Amygdala (tissue), 56 donors: Measurements from ENCODE around the gene STEAP2.

Source experiments
- DNase-seq, 56 donors: peaks; one replicate each; lab custom pipeline; 2025; lab: John Stamatoyannopoulos, UW

The STEAP2 gene

DNA sequence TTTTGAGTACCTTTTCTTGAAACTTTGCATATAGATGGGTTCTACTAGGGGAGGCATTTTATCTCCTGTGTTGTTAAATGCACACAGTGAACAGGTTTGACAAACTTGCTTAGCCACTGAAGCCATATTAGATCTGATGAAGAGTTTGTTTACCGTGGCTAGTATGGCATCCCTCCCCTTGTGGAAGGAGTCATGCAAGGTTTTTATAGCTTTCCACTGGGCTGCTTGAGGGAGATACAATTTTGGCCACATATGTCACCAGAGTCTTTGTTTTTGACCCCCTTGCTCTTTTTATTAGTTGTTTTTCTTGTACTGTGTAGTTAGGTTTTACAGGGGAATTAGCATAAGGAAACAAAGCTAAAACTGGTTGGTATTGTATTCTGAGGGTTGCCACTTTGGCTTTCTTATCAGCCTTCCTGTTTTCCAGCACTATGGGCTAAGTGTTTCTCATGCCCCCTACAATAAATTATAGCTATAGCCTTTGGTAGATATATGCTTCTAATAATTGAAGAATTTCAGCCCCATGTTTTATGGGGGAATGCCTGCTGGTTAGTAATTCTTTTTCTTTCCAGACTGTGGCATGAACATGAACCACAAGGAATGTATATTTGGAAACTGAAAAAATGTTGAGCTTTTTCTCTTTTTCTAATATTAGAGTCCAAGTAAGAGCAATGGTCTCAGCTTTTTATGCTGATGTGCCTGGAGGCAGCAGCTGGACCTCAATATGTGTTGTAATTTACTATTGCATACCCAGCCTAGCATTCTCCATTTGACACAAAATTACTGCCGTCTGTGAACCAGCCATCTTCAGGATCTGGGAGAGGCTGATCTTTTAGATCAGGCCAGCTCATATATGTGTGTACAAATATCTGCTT, 18.4 kb upstream of the STEAP2 start:
- DNase-seq: no peak

DNA sequence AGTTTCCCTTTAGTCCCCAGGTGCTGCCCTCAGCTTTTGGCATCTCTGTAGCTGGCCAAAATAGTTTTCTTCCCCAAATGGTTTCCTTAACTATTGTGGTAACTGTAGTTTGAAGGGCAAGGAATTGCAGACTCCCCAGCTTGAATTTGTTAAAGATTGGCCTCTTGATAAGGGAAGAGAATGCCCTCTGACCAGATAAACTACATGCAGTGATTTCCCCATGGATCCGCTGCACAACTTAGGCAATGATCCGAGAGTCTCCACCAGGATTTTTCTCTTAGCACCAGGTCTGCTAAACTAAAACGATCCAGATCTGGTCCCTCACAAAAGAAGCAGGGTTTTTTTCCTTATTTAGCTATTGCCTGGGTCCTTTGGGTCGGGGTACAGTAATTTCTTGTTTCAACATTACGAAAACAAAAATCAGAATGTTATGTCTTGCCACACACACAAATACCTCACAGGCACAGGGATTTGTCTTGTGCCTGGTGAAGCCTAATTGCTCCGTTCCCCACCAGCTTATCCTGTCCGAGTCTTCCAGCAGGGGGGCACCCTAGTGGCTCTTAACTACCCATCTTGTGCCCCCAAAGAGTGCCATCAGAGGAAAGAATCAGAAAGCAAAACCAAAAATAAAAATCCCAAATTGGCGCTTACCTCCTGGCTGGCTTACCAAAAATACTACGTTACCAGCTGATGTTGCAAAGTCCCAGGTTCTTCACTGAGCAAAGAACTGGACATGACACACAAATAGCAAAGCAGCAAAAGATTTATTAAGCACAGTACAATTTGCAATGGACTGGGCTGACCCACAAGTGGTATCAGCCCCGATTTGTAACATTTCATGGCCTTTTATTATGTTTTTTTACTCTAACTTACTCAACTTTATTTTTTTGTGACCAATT, 16.4 kb upstream of the STEAP2 start:
- DNase-seq: no peak

DNA sequence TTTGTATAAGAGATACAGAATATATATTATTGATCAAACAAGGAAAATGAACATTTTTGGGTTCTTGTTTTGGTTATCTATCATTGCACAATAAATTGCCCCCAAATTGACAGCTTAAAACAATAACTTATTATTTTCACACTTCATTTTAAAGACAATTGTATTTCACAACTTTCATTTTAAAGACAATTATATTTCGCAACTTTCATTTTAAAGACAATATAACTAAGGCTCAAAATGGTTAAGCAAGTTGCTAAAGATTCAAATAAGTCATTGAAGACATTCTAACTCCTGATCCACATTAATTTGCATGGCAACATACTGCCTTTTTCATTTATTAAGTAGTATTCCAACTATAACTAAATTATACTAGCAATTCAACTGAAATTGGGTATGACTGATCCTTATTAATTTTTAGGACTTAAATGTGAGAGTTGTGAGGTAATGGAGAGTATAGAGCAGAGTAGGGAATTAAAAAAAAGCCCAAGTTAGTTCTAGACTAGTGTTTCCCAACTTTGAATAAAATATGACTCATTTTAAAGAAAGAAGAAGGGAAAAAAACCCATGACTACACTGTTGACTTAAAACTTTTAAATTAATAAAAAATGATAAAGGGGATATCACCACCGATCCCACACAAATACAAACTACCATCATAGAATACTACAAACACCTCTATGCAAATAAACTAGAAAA, 9.9 kb upstream of the STEAP2 start:
- no peak for DNase-seq

DNA sequence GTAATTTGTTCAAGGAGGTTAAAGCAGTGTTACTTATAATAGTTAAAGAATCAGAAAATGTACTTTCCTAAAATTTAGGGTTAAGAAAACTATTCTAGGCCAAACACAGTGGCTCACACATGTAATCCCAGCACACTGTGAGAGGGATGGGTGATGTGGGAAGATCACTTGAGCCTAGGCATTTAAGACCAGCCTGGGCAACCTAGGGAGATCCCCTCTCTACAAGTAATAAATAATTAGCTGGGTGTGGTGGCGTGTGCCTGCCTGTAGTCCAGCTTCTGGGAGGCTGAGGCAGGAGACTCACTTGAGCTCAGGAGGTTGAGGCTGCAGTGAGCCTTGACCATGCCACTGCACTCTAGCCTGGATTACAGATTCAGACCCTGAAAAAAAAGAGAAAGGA, 3.6 kb upstream of the STEAP2 start:
- no peak for DNase-seq

DNA sequence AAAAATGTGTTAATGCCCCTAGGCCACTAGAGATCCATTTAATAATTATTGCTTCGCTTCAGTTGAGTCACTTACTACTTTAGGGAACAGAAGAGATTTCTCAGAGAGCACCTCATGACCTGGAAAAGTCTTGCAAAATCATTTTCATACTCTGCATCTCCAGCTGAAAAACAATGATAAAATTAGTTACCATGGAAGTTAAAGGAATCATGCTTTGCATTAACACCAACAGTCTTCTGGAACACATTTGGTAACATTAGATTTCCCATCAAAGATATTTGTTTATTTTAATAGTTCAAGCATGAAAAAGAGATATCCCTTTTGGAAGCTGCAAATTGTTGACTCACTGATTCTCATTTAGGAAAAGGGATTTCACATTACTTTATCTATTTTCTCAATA, 1.8 kb upstream of the STEAP2 start:
- DNase-seq: no peak

DNA sequence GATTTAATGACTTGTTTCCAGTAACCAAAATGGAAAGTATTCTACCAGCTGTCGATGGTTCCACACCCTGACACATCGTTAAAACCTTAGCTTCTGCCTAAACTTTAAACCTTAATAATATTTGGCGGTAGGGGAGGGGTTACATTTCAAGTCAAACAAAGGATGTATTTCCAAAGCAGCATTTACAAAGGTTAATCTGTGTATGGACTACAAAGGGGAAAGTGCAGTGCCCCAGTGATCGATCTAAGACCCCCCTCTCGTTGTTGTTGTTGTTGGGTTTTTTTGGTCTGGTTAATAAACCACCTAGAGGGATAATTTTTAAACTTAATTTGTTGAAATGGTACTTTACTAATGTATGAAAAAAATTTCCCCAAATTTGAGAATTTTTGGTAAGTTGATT, 1.1 kb upstream of the STEAP2 start:
- DNase-seq: no peak

DNA sequence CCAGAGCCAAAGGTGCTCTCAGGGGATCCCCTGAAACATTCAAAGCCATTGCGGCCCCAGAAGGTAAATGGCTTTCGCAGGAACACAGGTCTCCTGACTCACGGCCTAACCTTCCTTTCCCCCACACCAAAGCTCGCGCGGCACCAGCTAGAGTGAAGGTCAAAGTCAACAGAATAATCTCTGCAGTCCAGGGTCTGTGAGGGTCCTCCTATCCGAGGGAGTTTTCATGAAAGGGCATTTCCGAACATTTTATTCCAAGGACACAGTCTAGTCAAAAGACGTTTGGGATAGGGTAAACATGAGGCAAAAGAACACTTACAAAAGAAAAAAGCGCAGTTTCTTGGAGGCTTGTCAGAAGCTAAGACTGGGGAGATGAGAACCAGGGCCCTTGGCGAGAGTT, 559 bp upstream of the STEAP2 start:
- DNase-seq: peak in 4 of 56 donors; percentile 4 to 36 (median 7)

DNA sequence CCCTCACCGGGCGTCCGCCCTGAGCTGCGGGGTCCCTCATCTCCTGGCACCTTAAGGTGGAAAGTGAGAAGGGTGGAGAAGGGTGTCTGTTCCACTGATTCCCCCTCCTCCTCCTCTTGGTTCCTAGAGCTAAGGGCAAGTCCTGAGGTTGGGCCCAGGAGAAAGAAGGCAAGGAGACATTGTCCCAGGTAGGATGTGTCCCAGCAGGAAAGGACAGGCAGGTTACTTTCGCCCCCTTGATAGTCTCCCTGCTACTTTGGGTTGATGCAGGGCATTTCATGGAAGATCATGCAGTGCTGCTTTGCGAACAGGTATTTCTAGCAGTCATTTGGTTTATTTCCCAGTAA, 582 bp downstream of the STEAP2 start:
- peak in 6 of 56 donors; percentile 25 to 63 (median 46) for DNase-seq

DNA sequence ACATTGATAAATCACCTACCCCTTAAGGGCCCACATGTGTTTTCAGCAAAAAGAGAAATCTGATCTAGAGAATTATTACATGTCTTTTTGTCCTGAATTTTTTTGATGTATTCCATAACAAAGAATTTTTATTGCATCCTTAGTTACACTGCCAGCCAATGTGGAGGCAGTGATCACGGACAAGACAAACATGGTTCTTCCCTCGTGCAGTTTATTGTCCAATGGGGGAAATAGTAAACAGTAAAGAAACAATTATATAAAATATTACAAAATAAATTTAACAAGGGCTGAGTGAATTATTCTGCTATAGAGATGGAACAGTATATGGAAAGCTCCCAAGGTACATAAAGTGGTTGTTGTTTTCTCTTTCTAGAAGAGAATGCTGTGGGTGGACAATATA, 2.0 kb downstream of the STEAP2 start:
- no peak for DNase-seq

DNA sequence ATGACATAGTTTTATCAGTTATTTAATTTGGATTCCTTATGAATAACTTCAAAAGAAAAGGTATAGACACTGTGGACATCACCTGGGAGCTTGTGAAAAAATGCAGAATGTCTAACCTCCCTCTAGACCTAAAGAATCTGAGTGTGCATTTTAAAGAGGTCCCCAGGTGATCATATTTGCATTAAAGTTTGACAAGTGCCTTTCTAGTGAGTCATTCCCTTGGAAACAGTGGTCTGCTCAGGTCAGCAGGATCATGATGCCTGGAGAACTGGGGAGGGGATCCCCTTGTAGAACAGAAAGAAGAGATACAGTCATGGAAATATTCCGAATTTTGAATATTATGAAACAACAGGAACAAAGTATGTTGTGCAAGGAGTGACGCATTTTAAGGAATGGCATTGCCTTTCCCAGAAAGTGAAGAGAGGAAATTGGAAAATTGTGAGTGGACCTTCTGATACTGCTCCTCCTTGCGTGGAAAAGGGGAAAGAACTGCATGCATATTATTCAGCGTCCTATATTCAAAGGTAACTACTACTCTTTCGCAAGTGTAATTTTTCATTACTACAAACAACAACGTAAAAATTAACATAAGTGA, 4.6 kb downstream of the STEAP2 start:
- no peak for DNase-seq

DNA sequence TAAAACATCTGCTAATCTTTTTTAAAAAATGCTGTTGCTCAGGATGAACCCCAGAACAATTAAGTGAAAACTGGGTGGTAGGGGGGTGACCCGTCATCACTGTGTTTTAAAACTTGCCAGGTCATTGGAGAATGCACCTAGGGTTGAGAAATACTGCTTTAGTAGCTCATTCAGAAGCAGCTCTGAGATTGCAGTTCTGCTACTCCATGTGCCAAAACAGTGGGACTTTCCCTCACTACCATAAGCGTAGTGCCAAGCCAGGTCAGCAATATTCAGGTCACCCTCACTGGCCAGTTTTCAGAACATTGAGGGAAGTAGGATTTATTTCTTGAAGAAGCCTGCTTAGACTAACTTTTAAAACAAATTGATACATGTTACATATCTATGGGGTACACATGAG, 5.2 kb downstream of the STEAP2 start:
- no peak for DNase-seq

DNA sequence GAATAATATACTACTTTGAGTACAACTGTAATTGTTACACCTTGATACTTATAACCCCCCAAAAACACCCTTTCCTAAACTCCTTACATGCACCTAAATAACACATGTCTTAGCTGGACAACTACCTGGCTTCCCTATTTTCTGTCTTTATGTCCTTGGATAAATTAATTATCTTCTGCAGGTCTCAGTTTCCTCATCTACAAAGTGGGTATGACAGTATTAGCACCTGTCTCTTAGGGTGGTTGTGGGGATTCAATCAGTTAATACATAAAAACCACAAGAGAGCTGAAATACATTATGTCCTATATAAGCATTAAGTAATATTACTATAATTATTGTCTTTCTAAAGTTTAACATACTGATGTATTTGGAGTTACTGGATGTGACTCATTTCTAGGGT, 10.8 kb downstream of the STEAP2 start:
- DNase-seq: no peak

DNA sequence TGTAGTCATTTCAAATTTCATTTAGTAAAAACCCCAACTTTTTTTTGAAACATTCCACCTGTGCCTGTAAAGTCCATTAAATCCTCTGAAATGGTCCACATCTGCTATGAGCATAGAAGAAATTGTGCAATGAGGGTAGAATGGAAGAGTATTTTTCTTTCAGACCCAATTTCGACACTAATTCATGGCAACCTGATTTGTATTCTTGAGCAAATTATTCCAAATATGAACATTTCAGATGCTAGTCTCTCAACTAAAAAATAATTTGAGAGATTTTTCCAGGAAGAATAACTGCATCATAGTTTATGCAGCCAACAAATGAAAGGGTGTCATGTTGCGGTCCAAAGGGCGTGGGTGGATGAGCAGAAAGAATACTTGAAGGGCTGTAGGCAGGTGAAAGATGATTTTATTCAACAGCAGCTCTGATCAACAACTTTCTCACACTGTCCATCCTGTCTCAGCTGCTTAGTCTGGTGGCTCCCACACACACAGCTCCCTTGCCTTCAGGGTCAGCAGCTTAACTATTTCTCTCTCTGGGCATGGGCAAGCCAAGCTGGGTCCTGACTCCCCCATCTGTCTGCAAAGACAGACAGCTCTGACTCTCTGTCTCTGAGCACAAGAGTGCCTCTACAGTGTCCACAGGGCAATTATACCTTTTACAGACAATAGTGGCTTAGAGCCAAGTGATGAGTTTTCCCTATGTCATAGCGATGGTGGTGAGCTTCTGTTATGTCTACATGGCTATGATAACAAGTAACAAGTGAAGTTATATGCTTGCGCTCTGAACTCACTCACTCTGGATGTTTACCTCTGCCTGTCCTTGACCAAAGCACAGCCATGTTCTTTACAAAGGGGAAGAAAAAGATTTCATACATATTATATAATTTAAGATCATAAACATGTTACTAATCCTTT, 11.5 kb downstream of the STEAP2 start:
- DNase-seq: no peak

DNA sequence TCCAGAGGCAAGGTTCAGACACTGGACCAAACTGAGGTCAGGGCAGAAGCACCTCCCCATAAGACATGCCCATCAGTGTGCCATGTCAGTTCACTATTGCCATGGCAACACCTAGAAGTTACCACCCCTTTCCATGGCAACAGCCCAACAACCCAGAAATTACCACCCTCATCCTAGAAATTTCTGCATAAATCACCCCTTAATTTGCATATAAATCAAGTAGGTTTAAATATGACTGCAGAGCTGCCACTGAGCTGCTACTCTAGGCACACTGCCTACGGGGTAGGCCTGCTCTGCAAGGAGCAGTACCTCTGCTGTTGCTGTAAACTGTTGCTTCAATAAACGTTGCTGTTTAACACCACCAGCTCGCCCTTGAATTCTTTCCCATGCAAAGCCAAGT, 12.7 kb downstream of the STEAP2 start:
- peak in 1 of 56 donors; percentile 13 for DNase-seq

DNA sequence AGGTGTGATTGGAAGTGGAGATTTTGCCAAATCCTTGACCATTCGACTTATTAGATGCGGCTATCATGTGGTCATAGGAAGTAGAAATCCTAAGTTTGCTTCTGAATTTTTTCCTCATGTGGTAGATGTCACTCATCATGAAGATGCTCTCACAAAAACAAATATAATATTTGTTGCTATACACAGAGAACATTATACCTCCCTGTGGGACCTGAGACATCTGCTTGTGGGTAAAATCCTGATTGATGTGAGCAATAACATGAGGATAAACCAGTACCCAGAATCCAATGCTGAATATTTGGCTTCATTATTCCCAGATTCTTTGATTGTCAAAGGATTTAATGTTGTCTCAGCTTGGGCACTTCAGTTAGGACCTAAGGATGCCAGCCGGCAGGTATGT, 13.6 kb downstream of the STEAP2 start:
- DNase-seq: no peak

DNA sequence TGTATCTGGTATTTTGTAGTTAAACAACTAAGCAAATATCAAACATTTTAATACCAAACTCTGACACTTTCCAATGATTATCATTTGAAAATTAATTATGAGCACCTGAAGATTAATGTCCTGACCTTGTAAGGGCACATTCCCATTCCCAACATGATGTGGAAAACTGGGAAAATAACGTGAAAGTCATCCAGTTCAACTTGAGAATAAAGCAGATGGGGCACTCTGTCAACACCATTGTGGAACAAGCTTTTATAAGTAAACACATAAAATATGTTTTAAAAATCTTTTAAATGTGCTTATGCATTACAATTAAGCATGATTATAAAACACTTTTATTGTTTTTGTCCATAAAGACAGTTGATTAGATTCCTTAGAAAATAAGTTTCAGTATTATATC, 14.1 kb downstream of the STEAP2 start:
- no peak for DNase-seq

DNA sequence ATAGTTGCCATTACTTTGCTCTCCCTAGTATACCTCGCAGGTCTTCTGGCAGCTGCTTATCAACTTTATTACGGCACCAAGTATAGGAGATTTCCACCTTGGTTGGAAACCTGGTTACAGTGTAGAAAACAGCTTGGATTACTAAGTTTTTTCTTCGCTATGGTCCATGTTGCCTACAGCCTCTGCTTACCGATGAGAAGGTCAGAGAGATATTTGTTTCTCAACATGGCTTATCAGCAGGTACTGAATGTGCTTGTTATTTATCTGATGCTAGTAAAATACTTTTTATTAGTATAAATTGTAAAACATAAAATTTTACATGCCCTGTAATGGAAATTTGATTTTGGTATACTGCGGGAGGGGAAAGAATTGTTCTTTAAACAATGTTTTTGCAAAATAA, 15.7 kb downstream of the STEAP2 start:
- DNase-seq: no peak

DNA sequence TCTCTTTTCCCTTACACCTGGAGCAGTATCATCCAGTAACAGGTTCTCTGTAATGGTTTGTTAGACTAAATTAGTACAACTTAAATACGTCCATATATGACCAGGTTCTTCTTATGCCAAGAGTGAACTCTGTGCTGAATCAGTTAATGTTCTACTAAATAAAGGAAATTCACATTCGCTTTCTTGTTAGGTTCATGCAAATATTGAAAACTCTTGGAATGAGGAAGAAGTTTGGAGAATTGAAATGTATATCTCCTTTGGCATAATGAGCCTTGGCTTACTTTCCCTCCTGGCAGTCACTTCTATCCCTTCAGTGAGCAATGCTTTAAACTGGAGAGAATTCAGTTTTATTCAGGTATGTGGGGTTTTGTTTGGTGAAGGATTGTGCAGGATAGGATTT, 18.1 kb downstream of the STEAP2 start:
- no peak for DNase-seq

DNA sequence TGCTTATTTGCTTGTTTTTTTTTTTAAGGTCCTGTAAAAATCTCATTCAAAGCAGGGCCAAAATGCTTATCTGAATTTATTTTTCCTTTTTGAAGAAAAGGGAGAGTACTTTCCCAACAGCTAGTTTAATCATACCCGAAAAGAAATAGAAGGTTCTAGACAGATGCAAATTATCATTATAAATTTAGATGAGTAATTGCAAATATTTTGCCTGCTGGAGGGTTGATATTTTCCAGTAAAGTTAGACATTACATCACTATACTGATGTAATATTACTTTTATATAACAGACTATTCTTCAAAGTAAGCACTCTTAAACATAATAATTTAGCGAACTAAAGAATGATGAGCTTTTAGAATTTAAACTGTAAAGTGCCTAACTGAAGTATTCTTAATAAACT, 19.3 kb downstream of the STEAP2 start:
- DNase-seq: no peak

DNA sequence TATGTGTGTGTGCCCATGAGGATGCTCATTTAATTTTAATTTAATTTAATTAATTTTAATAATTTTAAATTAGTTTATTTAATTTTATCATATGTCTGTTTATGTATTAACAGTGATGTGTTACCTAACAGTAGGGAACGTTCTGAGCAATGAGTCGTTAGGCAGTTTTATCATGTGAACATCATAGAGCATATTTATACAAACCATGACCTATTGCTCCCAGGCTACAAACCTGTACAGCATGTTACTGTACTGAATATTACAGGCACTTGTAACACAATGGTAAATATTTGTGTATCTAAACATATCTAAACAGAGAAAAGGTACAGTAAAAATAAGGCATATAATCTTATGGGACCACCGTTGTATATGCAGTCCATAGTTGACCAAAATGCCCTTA, 19.8 kb downstream of the STEAP2 start:
- DNase-seq: no peak
